HepG2 (cell line): ENCODE data around the gene DYNC2H1. TPM values are rescaled to one million over a fixed set of nuclear protein-coding genes. Genes with fewer than 3 reads are reported as not detected.

Experiments used
- ATAC-seq: fragments of 200-7000 bp; cut with Tn5 transposase; 3 replicates; pipeline ENCODE4 v1.9.1; 2020; ENCODE audit warnings: mild to moderate bottlenecking, moderate library complexity
- BruUV-seq: library from RNA; stranded (reverse); fragments of 400-500 nt; replicated peaks from 2 replicates; lab custom pipeline; 2021; lab: Mats Ljungman, UMichigan
- CTCF ChIA-PET: fragments of 300-600 bp; formaldehyde crosslinking; extraction: SDS; loops from one replicate; lab custom pipeline; 2021; ENCODE audit warnings: low total read pairs, inconsistent platforms, low intra/inter-chr PET ratio; lab: Yijun Ruan, JAX
- POLR2A ChIA-PET: fragments of 350-600 bp; sonication (Branson Sonifier 250); formaldehyde crosslinking; loops from one replicate; lab custom pipeline; 2020; ENCODE audit warnings: antibody characterized with exemption, inconsistent platforms; lab: Yijun Ruan, JAX
- DNase-seq: peaks from one replicate; pipeline ENCODE4 v3.0.0-alpha.2; 2015; ENCODE audit warnings: low spot score
- FAIRE-seq: peaks from 3 replicates; lab custom pipeline; 2011; peaks lifted over from hg19 to GRCh38; lab: Jason Lieb, UNC
- H2AFZ ChIP-seq: one replicate; pipeline ENCODE4 v1.6.1; 2011; ENCODE audit warnings: low read length, inconsistent platforms
- H3K27ac ChIP-seq: fragments of 300-600 bp; 3 replicates; pipeline ENCODE4 v1.8.0; 2011; ENCODE audit warnings: mixed run types, mild to moderate bottlenecking, mixed read lengths, low read length, inconsistent platforms; ENCODE audit not compliant: insufficient read depth; ENCODE audit errors: extremely low read length
- H3K27me3 ChIP-seq, 2 experiments: fragments of 200-600 bp in 1 of 2; 2 replicates in 1 of 2; 3 replicates in 1 of 2; pipeline versions ENCODE4 v1.6.0 to v1.8.0; 2011; ENCODE audit warnings: low read length in 2 of 2, mild to moderate bottlenecking in 2 of 2, moderate library complexity in 2 of 2, inconsistent platforms in 1 of 2; ENCODE audit not compliant: insufficient read depth in 2 of 2, control insufficient read depth in 1 of 2
- H3K36me3 ChIP-seq, 2 experiments: fragments of 200-600 bp in 1 of 2; replicated peaks in 1 of 2; 2 replicates in 1 of 2; 3 replicates in 1 of 2; pipeline versions ENCODE4 v1.5.1 to v1.8.0; 2011; ENCODE audit warnings: low read length in 2 of 2, inconsistent platforms in 1 of 2; ENCODE audit not compliant: insufficient read depth in 2 of 2, control insufficient read depth in 1 of 2
- H3K4me1 ChIP-seq: 2 replicates; pipeline ENCODE4 v1.5.1; 2012; ENCODE audit warnings: low read length, inconsistent platforms; ENCODE audit not compliant: insufficient read depth
- H3K4me2 ChIP-seq: 2 replicates; pipeline ENCODE4 v1.6.0; 2011; ENCODE audit warnings: low read depth, low read length, inconsistent platforms
- H3K4me3 ChIP-seq, 3 experiments: fragments of 200-600 bp in 1 of 3; sonication (generic), shearing (Covaris generic) in 1 of 3; replicated peaks in 1 of 3; 2 replicates each; pipeline ENCODE4 v1.5.1; 2011 to 2016; ENCODE audit warnings: low read length in 3 of 3, inconsistent platforms in 2 of 3, low read depth in 2 of 3, mild to moderate bottlenecking in 2 of 3, control low read depth in 1 of 3, mixed read lengths in 1 of 3; ENCODE audit not compliant: insufficient read depth in 1 of 3
- H3K79me2 ChIP-seq: one replicate; pipeline ENCODE4 v1.6.1; 2011; ENCODE audit warnings: low read length, inconsistent platforms; ENCODE audit not compliant: insufficient read depth
- H3K9ac ChIP-seq: 2 replicates; pipeline ENCODE4 v1.6.0; 2011; ENCODE audit warnings: mild to moderate bottlenecking, low read depth, low read length, inconsistent platforms; ENCODE audit not compliant: insufficient read depth
- H3K9me3 ChIP-seq: 2 replicates; pipeline ENCODE4 v1.5.1; 2012; ENCODE audit warnings: mild to moderate bottlenecking, low read length
- H4K20me1 ChIP-seq: 2 replicates; pipeline ENCODE4 v1.6.0; 2011; ENCODE audit warnings: inconsistent platforms, mild to moderate bottlenecking, low read length, moderate library complexity; ENCODE audit not compliant: insufficient read depth
- ERF ChIP-seq: IDR thresholded peaks from 2 replicates; pipeline ENCODE4 v1.6.1; 2018; ENCODE audit warnings: missing biosample characterization, missing genetic modification reagents
- GATAD1 ChIP-seq: IDR thresholded peaks from 2 replicates; pipeline ENCODE4 v1.6.1; 2016; ENCODE audit warnings: missing genetic modification reagents, missing compliant biosample characterization
- HMG20A ChIP-seq: IDR thresholded peaks from 2 replicates; pipeline ENCODE4 v1.6.1; 2016; ENCODE audit warnings: borderline replicate concordance
- ISL2 ChIP-seq: sonication (generic); formaldehyde crosslinking; IDR thresholded peaks from 2 replicates; pipeline ENCODE4 v1.5.0; 2020; ENCODE audit warnings: missing genetic modification reagents
- KLF13 ChIP-seq: sonication (generic); formaldehyde crosslinking; IDR thresholded peaks from 2 replicates; pipeline ENCODE4 v1.4.0; 2020; ENCODE audit warnings: mild to moderate bottlenecking, missing genetic modification reagents
- MYC ChIP-seq: sonication (generic); formaldehyde crosslinking; IDR thresholded peaks from 2 replicates; pipeline ENCODE4 v1.9.0; 2021; ENCODE audit warnings: missing genetic modification reagents, borderline replicate concordance
- NR1H2 ChIP-seq: sonication (generic); formaldehyde crosslinking; IDR thresholded peaks from 2 replicates; pipeline ENCODE4 v1.8.1; 2022; ENCODE audit warnings: low read depth, missing genetic modification reagents, borderline replicate concordance
- PHF8 ChIP-seq: sonication (generic); formaldehyde crosslinking; IDR thresholded peaks from 2 replicates; pipeline ENCODE4 v1.5.0; 2020; ENCODE audit warnings: missing genetic modification reagents
- SIN3A ChIP-seq: IDR thresholded peaks from 2 replicates; pipeline ENCODE4 v1.6.1; 2011; ENCODE audit warnings: low read depth, mild to moderate bottlenecking, control low read depth, low read length, borderline replicate concordance
- TEAD3 ChIP-seq: optimal IDR thresholded peaks from 2 replicates; pipeline ENCODE3; 2016; ENCODE audit warnings: borderline replicate concordance
- TFDP2 ChIP-seq: sonication (generic); formaldehyde crosslinking; IDR thresholded peaks from 2 replicates; pipeline ENCODE4 v1.4.0; 2020; ENCODE audit warnings: missing genetic modification reagents
- UBTF ChIP-seq: sonication (generic); formaldehyde crosslinking; IDR thresholded peaks from 2 replicates; pipeline ENCODE4 v1.4.0; 2020; ENCODE audit warnings: mild to moderate bottlenecking, missing genetic modification reagents
- ZBTB7A ChIP-seq: sonication (generic); formaldehyde crosslinking; IDR thresholded peaks from 2 replicates; pipeline ENCODE4 v1.8.0; 2022; ENCODE audit warnings: mild to moderate bottlenecking, missing genetic modification reagents
- ZBTB7B ChIP-seq: sonication (generic); formaldehyde crosslinking; IDR thresholded peaks from 2 replicates; pipeline ENCODE4 v1.4.0; 2020; ENCODE audit warnings: missing genetic modification reagents
- ZNF10 ChIP-seq: sonication (generic); formaldehyde crosslinking; IDR thresholded peaks from 2 replicates; pipeline ENCODE4 v1.4.0; 2020; ENCODE audit warnings: mild to moderate bottlenecking, low read depth, missing genetic modification reagents, borderline replicate concordance
- ZNF335 ChIP-seq: sonication (generic); formaldehyde crosslinking; IDR thresholded peaks from 2 replicates; pipeline ENCODE4 v1.4.0; 2020; ENCODE audit warnings: missing genetic modification reagents
- ZNF547 ChIP-seq: sonication (generic); formaldehyde crosslinking; IDR thresholded peaks from 2 replicates; pipeline ENCODE4 v1.5.1; 2020; ENCODE audit warnings: mild to moderate bottlenecking, missing genetic modification reagents
- ZNF556 ChIP-seq: sonication (generic); formaldehyde crosslinking; IDR thresholded peaks from 2 replicates; pipeline ENCODE4 v1.4.0; 2020; ENCODE audit warnings: mild to moderate bottlenecking, missing genetic modification reagents, borderline replicate concordance
- ZNF678 ChIP-seq: sonication (generic); formaldehyde crosslinking; IDR thresholded peaks from 2 replicates; pipeline ENCODE4 v1.4.0; 2020; ENCODE audit warnings: mild to moderate bottlenecking, missing genetic modification reagents
- WGBS: methylation state at CpG from one replicate; pipeline ENCODE4 v1.1.6; 2017; ENCODE audit warnings: low lambda C conversion rate; 5-methylcytosine and 5-hydroxymethylcytosine counted together
- in situ Hi-C: cut with HindIII; loops from 2 replicates; pipeline ENCODE4 v1.10.0; 2017; ENCODE audit warnings: low pct_unique_long_range_greater_than_20kb; ENCODE audit not compliant: extremely low pct_ligation_motif_present
- intact Hi-C: fragments of 100-400 bp; cut with micrococcal nuclease; formaldehyde crosslinking; loops from one replicate; pipeline ENCODE4 v1.10.0; 2022; ENCODE audit not compliant: unreplicated experiment
- polyA plus RNA-seq, 8 experiments: library from polyadenylated mRNA; depleted of rRNA in 3 of 8; stranded (reverse) in 7 of 8; unstranded in 1 of 8; fragments of >200 nt; fragmentation: Illumina TruSeq in 4 of 8; extraction: Trizol in 4 of 8; gene quantifications; 2 replicates each; pipeline versions ENCODE4 v1.2.1 to v1.2.3, GENCODE V29; 2011 to 2016; ENCODE audit warnings: low read depth in 4 of 8, missing spikeins in 1 of 8, mixed read lengths in 1 of 8; ENCODE audit not compliant: insufficient read depth in 1 of 8
- total RNA-seq, 5 experiments: library from RNA; depleted of rRNA; stranded (reverse); fragments of >200 nt; fragmentation: Illumina TruSeq; extraction: Trizol; gene quantifications; 2 replicates each; pipeline ENCODE4 v1.2.3, GENCODE V29; 2016; ENCODE audit warnings: low read depth in 1 of 5

Gene DYNC2H1
- total and polyA plus RNA-seq, 2 of the 13 experiments (the other 11 are each of a cell fraction or from before 2014, with no cell fraction given): 0.49 to 0.66 TPM

GRCh38 chr11:103397369-103397768 is 288.1 kb downstream of the DYNC2H1 start:
- H3K4me3 ChIP-seq: no peak overlapping the region
- H3K9me3 ChIP-seq: peaks cover 3% of the 10 kb centered on the region
- no peak for ATAC-seq
- no peak overlapping the region for H2AFZ ChIP-seq
- no peaks in the 10 kb centered on the region for H3K79me2 ChIP-seq
- no peaks in the 10 kb centered on the region for H4K20me1 ChIP-seq
- FAIRE-seq: no peak
- no peak for DNase-seq
- no peak overlapping the region for H3K9ac ChIP-seq
- ChIA-PET CTCF (no interaction called here), POLR2A (no interaction called here)
- in situ Hi-C loops (no loop called here), intact Hi-C loops (no loop called here)
- H3K4me1 ChIP-seq: no peaks in the 10 kb centered on the region
- WGBS: 7% methylated on average over 2 of the region's 2 CpGs
- H3K36me3 ChIP-seq: no peaks in the 10 kb centered on the region
- H3K27me3 ChIP-seq: no peaks in the 10 kb centered on the region
- H3K4me2 ChIP-seq: no peak overlapping the region
- H3K27ac ChIP-seq: no peak overlapping the region
- BruUV-seq: no TSS peak
- TF ChIP-seq ZBTB7B: no peak
- no peak for TF ChIP-seq HMG20A (CRISPR knock-in tag)
- TF ChIP-seq ZNF556 (CRISPR knock-in tag): no peak
- TF ChIP-seq NR1H2: no peak
- TF ChIP-seq GATAD1 (CRISPR knock-in tag): no peak
- no peak for TF ChIP-seq ZBTB7A (CRISPR knock-in tag)
- no peak for TF ChIP-seq ZNF10 (CRISPR knock-in tag)
- TF ChIP-seq ZNF335: no peak
- no peak for TF ChIP-seq ISL2 (CRISPR knock-in tag)
- no peak for TF ChIP-seq ZNF547 (CRISPR knock-in tag)
- no peak for TF ChIP-seq MYC (CRISPR knock-in tag)
- TF ChIP-seq ZNF678 (CRISPR knock-in tag): no peak
- no peak for TF ChIP-seq SIN3A
- TF ChIP-seq UBTF: no peak
- TF ChIP-seq PHF8 (CRISPR knock-in tag): no peak
- TF ChIP-seq TFDP2 (CRISPR knock-in tag): no peak
- no peak for TF ChIP-seq ERF (CRISPR knock-in tag)
- no peak for TF ChIP-seq KLF13
- TF ChIP-seq TEAD3 (CRISPR knock-in tag): no peak
